HT1080 (cell line): ENCODE measurements around the gene PTPRG. TPM values are rescaled to one million over a fixed set of nuclear protein-coding genes. Genes with fewer than 3 reads are reported as not detected.

Experiments used
- DNase-seq: peaks from one replicate; pipeline ENCODE4 v3.0.0-alpha.2; 2015; ENCODE audit warnings: low read depth
- total RNA-seq: library from RNA; depleted of rRNA; stranded (reverse); fragments of >200 nt; shearing (Covaris generic); gene quantifications from 2 replicates; pipeline ENCODE4 v1.2.3, GENCODE V29; 2014

Gene PTPRG
- total RNA-seq, 1 experiment from 2014 or later = 41.1 TPM

- no peak for DNase-seq
Measured at GRCh38 chr3:61562042-61562720, 810 bp downstream of the PTPRG start.

- no peak for DNase-seq
Measured at GRCh38 chr3:61562721-61563312, 1.4 kb downstream of the PTPRG start.

GRCh38 chr3:61563313-61564271, 2.2 kb downstream of the PTPRG start:
- DNase-seq = no peak

GRCh38 chr3:61564395-61565059, 3.2 kb downstream of the PTPRG start:
- DNase-seq = no peak

GRCh38 chr3:61565569-61565968, 4.2 kb downstream of the PTPRG start:
- DNase-seq = no peak

- no peak for DNase-seq
Measured at GRCh38 chr3:61568127-61568526, 6.8 kb downstream of the PTPRG start.

- DNase-seq = no peak
Measured at GRCh38 chr3:61569856-61570580, 8.6 kb downstream of the PTPRG start.

- DNase-seq = no peak
Measured at GRCh38 chr3:61570813-61571212, 9.4 kb downstream of the PTPRG start.

GRCh38 chr3:61571516-61572336, 10.4 kb downstream of the PTPRG start:
- peak; percentile 77 for DNase-seq

- no peak for DNase-seq
Measured at GRCh38 chr3:61572879-61573278, 11.5 kb downstream of the PTPRG start.

- DNase-seq = no peak
Measured at GRCh38 chr3:61573441-61573840, 12.1 kb downstream of the PTPRG start.

GRCh38 chr3:61574854-61575253, 13.5 kb downstream of the PTPRG start:
- peak; percentile 100 for DNase-seq

- no peak for DNase-seq
Measured at GRCh38 chr3:61575893-61576292, 14.5 kb downstream of the PTPRG start.

GRCh38 chr3:61577760-61578159, 16.4 kb downstream of the PTPRG start:
- no peak for DNase-seq

- no peak for DNase-seq
Measured at GRCh38 chr3:61578667-61579367, 17.4 kb downstream of the PTPRG start.

- DNase-seq = no peak
Measured at GRCh38 chr3:61579685-61580084, 18.3 kb downstream of the PTPRG start.

GRCh38 chr3:61580982-61581643, 19.7 kb downstream of the PTPRG start:
- DNase-seq = no peak

GRCh38 chr3:61582287-61582686, 20.9 kb downstream of the PTPRG start:
- DNase-seq = no peak

- no peak for DNase-seq
Measured at GRCh38 chr3:61582846-61583245, 21.5 kb downstream of the PTPRG start.
